Heart left ventricle (tissue), 16 donors: ENCODE measurements around the gene AARSD1. TPM values are rescaled to one million over a fixed set of nuclear protein-coding genes. Genes with fewer than 3 reads are reported as not detected.

Experiments
- ATAC-seq, 4 donors: fragments of 200-7000 bp; cut with Tn5 transposase; one replicate each; pipeline ENCODE4 v1.9.1; 2020 to 2022; ENCODE audit warnings: moderate library complexity in 4 of 4, mild to moderate bottlenecking in 3 of 4, moderate number of reproducible peaks in 1 of 4
- DNase-seq, 5 donors: peaks; one replicate each; pipeline ENCODE4 v3.0.0-alpha.2; 2020
- H3K27ac ChIP-seq, 12 donors: fragments of 200-600 bp; sonication (generic) in 4 of 12; one replicate each; pipeline versions ENCODE4 v1.5.0 to v1.8.0; 2016 to 2022; ENCODE audit warnings: mild to moderate bottlenecking in 2 of 12
- H3K27me3 ChIP-seq, 9 donors: fragments of 200-600 bp; sonication (generic) in 2 of 9; one replicate each; pipeline versions ENCODE4 v1.5.1 to v1.8.0; 2016 to 2022; ENCODE audit warnings: mild to moderate bottlenecking in 3 of 9
- H3K36me3 ChIP-seq, 9 donors: fragments of 200-600 bp; sonication (generic) in 2 of 9; one replicate each; pipeline versions ENCODE4 v1.5.0 to v1.8.0; 2018 to 2022; ENCODE audit warnings: mild to moderate bottlenecking in 2 of 9
- H3K4me1 ChIP-seq, 12 donors: fragments of 200-600 bp; sonication (generic) in 4 of 12; one replicate each; pipeline versions ENCODE4 v1.5.0 to v1.8.0; 2016 to 2022; ENCODE audit warnings: mild to moderate bottlenecking in 3 of 12
- H3K4me3 ChIP-seq, 12 donors: fragments of 200-600 bp; sonication (generic) in 4 of 12; one replicate each; pipeline versions ENCODE4 v1.5.0 to v1.8.0; 2017 to 2022; ENCODE audit warnings: mild to moderate bottlenecking in 9 of 12, moderate library complexity in 4 of 12
- H3K9me3 ChIP-seq, 12 donors: fragments of 200-600 bp; sonication (generic) in 4 of 12; one replicate each; pipeline versions ENCODE4 v1.5.0 to v1.8.0; 2016 to 2022; ENCODE audit warnings: mild to moderate bottlenecking in 1 of 12
- POLR2A ChIP-seq, 2 donors: fragments of 450-650 bp; IDR thresholded peaks; one replicate each; pipeline ENCODE4 v1.6.1; 2017; ENCODE audit warnings: antibody characterized with exemption in 2 of 2, mild to moderate bottlenecking in 2 of 2, moderate library complexity in 2 of 2
- WGBS, 4 donors: extraction: QIAGEN DNeasy Blood & Tissue Kit in 2 of 4; methylation state at CpG; one replicate each; pipeline versions ENCODE4 v1.1.5 to v1.1.7; 2013 to 2018; 5-methylcytosine and 5-hydroxymethylcytosine counted together
- intact Hi-C, 10 donors: fragments of 100-400 bp; cut with DNase I; formaldehyde crosslinking; loops; one replicate each; pipeline versions ENCODE4 v1.11.1 to v1.14.2; 2022
- polyA plus RNA-seq, 2 donors: library from polyadenylated mRNA; stranded (reverse); fragments of 200-250 nt; gene quantifications; one replicate each; pipeline ENCODE4 v1.2.3, GENCODE V29; 2013
- total RNA-seq, 9 donors: library from RNA; depleted of rRNA in 2 of 9; stranded (reverse); fragments of >200 nt in 2 of 9; fragmentation: NEBNext Ultra II Directional in 3 of 9; extraction: Animal tissue kit (Norgen Biotek cat#: 25700) in 3 of 9; gene quantifications; one replicate each; pipeline versions ENCODE4 v1.1.0 to v1.2.4, GENCODE V29; 2016 to 2023
- TF ChIP-seq, protein P1 (sequence below), 12 donors: fragments of 200-600 bp; sonication (generic) in 4 of 12; IDR thresholded peaks; one replicate each; pipeline versions ENCODE4 v1.5.0 to v1.8.0; 2018 to 2022; ENCODE audit warnings: antibody characterized with exemption in 12 of 12, mild to moderate bottlenecking in 5 of 12
- donor health status: ischemic (EF 13 %, LVEDD 7.1; RV severe dilation, severe dysfunction).
- donor health status: healthy with polysubstance abuse.
- donor health status: DM: no; HTN: yes; CAD: no.
- donor health status: DM: no; HTN: no; CAD: no.
- donor health status: ischemic (EF 25% LVEDD 6.9; RV normal size, moderate dysfunction).
- donor health status: ischemic (EF 25% LVEDD 5.7; RV mildly dilated, moderate dysfunction).
- donor health status: healthy.
- donor health status: DM: yes; HTN: yes; CAD: no.
- donor health status: ischemic (EF 35%, LVEDD 5.7; RV mildly dilated, moderate dysfunction).
- donor health status: nonischemic (EF 11% LVEDD 7.7; RV severe dilation, severe dysfunction).
- donor health status: DM: yes; HTN: yes; CAD: no.
- donor health status: PGD.
- donor health status: ischemic (EF 29% LVEDD 5.4; RV normal size, mild dysfunction).
- donor health status: nonischemic (EF 23%, LVEDD 6.1; RV moderate dilation, normal function).

The AARSD1 gene
- total and polyA plus RNA-seq, 11 donors: 19.5 to 66.3 (median 27.0) TPM

DNA sequence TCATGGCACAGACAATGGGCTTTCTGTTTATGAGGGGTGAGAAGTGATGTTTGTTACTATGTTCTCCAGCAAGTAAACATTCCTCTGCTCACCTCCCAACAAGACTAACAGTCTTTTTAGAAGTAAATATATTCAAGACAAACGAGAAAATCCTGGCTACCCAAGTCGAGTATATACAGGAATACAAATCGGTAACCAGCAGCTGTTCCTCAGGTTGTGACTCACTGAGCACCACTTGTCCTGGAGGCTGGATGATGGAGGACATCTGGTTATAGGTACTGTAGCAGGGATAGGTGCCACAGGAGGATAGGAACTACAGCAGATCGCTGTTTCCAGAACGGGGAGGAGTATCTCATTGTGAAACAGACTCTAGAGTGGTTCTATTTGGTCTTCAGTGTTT, 28.6 kb upstream of the AARSD1 start:
- Histone ChIP-seq H3K4me1 (peaks cover 0 to 8% (median 3%) of the 10 kb centered on the region in 12 donors), H3K27me3 (no peaks in the 10 kb centered on the region), H3K36me3 (peaks cover 0 to 70% (median 58%) of the 10 kb centered on the region in 9 donors), H3K9me3 (no peaks in the 10 kb centered on the region), H3K27ac (no peak overlapping the region), H3K4me3 (no peak overlapping the region)
- intact Hi-C loops: loop anchor here in 1 of 10 donors (10.0 kb wide), 2 partner anchors 58 to 408 kb away; no protein-coding TSS in a partner anchor
- 84 to 93% (median 87%) methylated on average over 5 of the region's 5 CpGs for WGBS, 4 donors
- TF ChIP-seq, protein P1, sequence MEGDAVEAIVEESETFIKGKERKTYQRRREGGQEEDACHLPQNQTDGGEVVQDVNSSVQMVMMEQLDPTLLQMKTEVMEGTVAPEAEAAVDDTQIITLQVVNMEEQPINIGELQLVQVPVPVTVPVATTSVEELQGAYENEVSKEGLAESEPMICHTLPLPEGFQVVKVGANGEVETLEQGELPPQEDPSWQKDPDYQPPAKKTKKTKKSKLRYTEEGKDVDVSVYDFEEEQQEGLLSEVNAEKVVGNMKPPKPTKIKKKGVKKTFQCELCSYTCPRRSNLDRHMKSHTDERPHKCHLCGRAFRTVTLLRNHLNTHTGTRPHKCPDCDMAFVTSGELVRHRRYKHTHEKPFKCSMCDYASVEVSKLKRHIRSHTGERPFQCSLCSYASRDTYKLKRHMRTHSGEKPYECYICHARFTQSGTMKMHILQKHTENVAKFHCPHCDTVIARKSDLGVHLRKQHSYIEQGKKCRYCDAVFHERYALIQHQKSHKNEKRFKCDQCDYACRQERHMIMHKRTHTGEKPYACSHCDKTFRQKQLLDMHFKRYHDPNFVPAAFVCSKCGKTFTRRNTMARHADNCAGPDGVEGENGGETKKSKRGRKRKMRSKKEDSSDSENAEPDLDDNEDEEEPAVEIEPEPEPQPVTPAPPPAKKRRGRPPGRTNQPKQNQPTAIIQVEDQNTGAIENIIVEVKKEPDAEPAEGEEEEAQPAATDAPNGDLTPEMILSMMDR (IDR thresholded peaks at IDR 0.05): no peak
- no peak for TF ChIP-seq POLR2A (IDR thresholded peaks at IDR 0.05)
- DNase-seq (no peak), ATAC-seq (no peak)

DNA sequence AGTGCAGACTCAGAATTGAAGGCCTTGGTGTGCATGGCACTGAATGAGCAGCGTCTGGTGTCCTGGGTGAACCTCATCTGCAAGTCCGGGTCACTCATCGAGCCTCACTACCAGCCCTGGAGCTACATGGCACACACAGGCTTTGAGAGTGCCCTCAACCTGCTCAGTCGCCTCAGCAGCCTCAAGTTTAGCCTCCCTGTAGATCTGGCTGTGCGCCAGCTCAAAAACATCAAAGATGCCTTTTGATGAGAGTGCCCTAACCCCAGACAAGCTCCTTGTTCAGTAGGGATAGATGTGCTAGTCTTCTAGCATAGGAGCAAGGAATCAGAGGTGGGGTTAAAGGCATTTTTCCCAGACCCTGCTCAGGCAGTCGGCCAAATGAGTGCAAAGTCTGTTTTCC, 27.2 kb upstream of the AARSD1 start:
- 94 to 98% (median 96%) methylated on average over 6 of the region's 6 CpGs for WGBS, 4 donors
- no peaks in the 10 kb centered on the region for H3K9me3 ChIP-seq
- intact Hi-C loops: loop anchor here in 1 of 10 donors (10.0 kb wide), 2 partner anchors 57 to 407 kb away; no protein-coding TSS in a partner anchor
- ATAC-seq (peak in 1 of 4 donors; percentile 19), DNase-seq (no peak)
- no peak overlapping the region for H3K4me3 ChIP-seq
- H3K36me3 ChIP-seq: peaks cover 4 to 84% (median 73%) of the 10 kb centered on the region in 9 donors
- peaks cover 0 to 4% (median 0%) of the 10 kb centered on the region in 12 donors for H3K4me1 ChIP-seq
- no peak for TF ChIP-seq POLR2A (IDR thresholded peaks at IDR 0.05)
- TF ChIP-seq, protein P1 (IDR thresholded peaks at IDR 0.05): no peak
- no peak overlapping the region for H3K27ac ChIP-seq
- H3K27me3 ChIP-seq: no peaks in the 10 kb centered on the region

DNA sequence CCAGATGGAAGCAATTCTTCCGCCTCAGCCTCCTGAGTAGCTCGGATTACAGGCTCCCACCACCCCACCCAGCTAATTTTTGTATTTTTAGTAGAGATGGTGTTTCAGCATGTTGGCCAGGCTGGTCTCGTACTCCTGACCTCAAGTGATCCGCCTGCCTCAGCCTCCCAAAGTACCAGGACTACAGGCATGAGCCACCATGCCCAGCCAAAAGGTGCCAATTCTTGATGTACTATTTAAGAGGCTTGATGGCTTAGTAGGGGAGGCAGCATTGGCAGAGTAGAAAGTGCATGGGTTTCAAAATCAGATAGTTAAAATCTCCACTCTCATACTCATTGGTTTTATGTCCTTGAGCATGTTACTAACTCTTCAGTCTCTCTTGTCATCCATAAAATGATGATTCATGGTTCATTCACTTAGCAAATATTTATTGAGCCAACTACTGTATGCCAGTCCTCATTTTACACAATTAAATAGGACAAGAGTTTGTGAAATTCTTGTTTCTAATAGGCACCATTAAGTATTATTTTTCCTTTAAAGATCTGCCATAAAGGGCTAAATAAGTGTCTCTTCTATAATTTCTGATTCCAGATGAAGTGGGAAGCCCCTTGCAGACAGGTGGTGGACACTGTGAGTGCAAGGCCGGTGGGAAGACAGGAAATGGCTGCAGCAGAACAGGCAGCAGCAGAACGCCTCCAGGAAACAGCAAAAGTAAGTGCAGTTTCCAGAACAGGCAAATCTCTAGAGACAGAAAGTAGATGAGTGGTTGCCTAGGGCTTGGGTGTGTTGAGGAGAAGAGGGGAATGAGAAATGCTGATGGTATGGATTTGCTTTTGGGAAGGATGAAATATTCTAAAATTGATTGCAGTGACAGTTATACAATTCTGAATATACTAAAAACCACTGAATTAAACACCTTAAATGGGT, 25.7 kb upstream of the AARSD1 start:
- H3K36me3 ChIP-seq: peaks cover 4 to 99% (median 80%) of the 10 kb centered on the region in 9 donors
- TF ChIP-seq POLR2A (IDR thresholded peaks at IDR 0.05): no peak
- TF ChIP-seq, protein P1 (IDR thresholded peaks at IDR 0.05): no peak
- DNase-seq (no peak), ATAC-seq (no peak)
- intact Hi-C loops: loop anchor here in 1 of 10 donors (10.0 kb wide), 2 partner anchors 55 to 405 kb away; no protein-coding TSS in a partner anchor
- peaks cover 0 to 14% (median 0%) of the 10 kb centered on the region in 12 donors for H3K4me1 ChIP-seq
- no peaks in the 10 kb centered on the region for H3K9me3 ChIP-seq
- WGBS, 4 donors: 81 to 86% (median 82%) methylated on average over 6 of the region's 6 CpGs
- H3K4me3 ChIP-seq: no peak overlapping the region
- no peaks in the 10 kb centered on the region for H3K27me3 ChIP-seq
- no peak overlapping the region for H3K27ac ChIP-seq

DNA sequence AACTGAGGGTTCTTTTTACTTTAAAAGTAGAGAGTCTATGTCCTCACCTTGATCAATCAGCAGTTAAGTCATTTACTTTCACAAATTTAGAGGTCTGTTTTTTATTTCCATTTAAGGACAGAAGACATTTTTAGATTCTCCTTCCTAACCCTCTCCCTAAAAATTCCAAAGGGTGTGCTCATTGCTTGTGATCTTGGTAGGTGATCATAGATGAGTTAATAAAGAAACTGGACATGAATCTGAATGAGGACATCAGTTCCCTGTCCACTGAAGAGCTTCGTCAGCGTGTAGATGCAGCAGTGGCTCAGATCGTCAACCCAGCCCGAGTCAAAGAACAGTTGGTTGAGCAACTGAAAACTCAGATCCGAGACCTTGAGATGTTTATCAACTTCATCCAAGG, 24.9 kb upstream of the AARSD1 start:
- peaks cover 0 to 22% (median 0%) of the 10 kb centered on the region in 12 donors for H3K4me1 ChIP-seq
- no peak for DNase-seq
- H3K36me3 ChIP-seq: peaks cover 4 to 99% (median 72%) of the 10 kb centered on the region in 9 donors
- no peak overlapping the region for H3K4me3 ChIP-seq
- WGBS, 4 donors: 93 to 96% (median 95%) methylated on average over 5 of the region's 5 CpGs
- no peak for ATAC-seq
- no peak overlapping the region for H3K27ac ChIP-seq
- TF ChIP-seq POLR2A (IDR thresholded peaks at IDR 0.05): no peak
- TF ChIP-seq, protein P1 (IDR thresholded peaks at IDR 0.05): no peak
- no peaks in the 10 kb centered on the region for H3K27me3 ChIP-seq
- intact Hi-C loops: no loop called here
- H3K9me3 ChIP-seq: no peaks in the 10 kb centered on the region
